GM21423 (cell line): ENCODE measurements around the gene RALGAPA2.

ENCODE experiments used
- ATAC-seq: cut with Tn5 transposase; IDR thresholded peaks from one replicate; pipeline ENCODE4 v1.9.1; 2021; ENCODE audit warnings: mild to moderate bottlenecking, moderate library complexity; ENCODE audit not compliant: unreplicated experiment

Gene RALGAPA2

DNA sequence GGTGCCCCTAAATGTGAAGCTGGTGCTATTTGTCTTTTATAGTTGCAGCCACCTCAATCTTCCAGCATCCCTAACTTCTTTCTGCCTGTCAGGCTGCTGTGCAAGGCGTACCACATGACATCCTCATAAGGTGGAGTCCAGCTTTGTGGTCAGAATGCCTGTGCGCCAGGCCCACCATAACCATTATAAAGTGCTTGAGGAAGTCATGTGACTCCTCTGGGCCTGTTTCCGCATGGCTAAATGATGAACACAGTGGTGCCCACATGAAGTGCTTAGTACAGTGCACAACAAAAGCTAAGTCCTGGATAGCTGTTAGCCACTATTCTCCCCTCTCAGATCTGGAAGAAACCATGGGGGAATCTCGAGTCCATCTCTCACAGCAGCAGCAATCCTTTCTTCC is 268.9 kb downstream of the RALGAPA2 start:
- ATAC-seq = no peak

DNA sequence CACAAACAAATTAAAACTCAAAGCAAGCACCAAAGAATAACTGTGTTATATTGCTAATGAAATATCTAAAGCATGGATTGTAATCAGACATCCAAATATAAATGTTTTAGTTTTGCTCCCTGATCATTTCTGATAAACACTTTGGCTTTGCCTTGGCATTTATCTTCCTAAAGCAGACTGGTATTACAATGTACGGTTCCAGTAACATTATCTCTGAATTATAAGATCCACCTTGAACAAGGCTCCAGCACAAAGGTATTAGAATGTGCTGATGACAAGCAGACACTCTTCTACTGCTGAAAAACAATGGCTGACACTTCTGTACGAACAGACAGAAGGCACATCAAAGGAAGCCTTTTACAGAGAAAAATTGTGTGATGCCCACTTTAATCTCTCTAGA is 270.0 kb downstream of the RALGAPA2 start:
- ATAC-seq = no peak

DNA sequence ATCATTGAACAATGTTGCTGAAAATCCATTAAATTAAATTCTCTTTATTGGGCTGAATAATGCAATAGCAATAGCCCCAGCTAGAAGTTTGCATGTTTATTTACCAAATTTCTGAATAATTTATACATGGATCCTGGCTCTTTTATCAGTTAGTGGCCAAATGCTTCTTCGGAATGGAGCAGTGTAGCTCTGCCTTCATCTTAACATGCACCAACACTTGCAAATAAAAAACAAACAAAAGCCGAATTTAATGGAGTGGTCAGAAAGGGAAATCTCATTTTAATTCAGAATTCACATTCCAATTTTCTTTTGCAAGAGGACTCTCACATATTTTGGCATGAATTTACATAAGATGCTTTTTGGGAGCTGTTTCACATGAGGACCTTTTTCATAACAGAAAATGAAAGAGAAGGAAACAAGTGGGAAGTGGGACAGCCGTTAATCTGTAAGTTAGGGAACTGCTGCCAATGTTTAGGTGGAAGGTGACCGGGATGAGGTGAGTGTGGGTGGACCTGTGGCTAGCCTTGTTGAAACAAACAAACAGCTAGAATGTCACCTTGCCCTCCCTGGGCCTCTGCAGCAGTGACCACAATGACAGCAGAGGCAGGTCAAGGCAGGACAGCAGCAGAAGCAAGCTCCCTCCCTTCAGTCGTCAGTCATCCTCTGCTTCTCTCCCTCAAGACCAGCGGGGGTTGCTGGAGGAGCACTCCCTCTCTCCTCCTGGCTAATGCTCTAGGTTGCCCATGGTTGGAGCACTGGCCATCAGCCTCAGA is 271.4 kb downstream of the RALGAPA2 start:
- no peak for ATAC-seq

DNA sequence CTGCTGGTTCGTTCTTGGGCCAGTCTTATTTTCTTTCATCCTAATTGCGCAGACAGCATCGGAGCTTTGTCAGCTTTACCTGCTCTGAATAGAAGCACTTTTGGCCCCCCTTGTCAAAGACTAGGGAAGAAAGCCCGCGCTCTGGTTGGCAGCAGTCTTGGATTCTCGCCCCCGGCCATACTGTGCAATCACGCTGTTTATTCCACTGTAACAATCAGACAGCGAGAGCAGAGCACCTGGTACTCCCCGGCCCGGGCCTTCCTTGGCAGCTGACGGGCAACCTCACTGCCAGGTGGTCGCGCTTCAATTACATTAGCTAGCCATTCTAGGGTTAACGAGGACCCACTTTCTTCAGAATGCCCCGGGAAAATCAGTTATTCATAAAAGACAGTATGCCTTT is 272.0 kb downstream of the RALGAPA2 start:
- no peak for ATAC-seq

DNA sequence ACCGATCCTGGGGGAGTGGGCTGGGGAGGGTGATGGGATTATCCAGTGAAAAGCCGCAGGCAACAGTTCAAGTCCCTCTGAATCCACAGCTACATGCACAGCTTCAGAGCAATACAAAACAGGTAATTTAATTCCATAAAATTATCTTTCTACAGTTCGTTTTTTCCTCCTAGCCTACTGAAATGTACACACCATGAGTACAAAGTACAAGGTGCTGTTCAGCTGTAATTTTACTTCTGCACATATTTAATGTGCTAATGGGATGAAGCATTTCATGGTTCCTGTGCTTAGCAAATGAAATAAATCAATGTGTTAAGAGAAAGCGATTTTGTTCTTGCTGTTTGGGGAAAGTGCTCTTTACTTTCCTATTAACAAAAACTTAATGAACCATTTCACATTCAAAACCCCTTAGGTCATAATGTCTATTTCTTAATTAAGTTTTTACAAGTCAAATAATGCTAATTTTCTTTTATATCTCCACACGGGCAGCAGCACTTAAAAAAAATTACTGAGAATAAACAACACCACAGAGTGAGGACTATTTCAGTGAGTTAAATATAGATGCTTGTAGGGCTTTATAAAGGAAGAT is 272.7 kb downstream of the RALGAPA2 start:
- no peak for ATAC-seq

DNA sequence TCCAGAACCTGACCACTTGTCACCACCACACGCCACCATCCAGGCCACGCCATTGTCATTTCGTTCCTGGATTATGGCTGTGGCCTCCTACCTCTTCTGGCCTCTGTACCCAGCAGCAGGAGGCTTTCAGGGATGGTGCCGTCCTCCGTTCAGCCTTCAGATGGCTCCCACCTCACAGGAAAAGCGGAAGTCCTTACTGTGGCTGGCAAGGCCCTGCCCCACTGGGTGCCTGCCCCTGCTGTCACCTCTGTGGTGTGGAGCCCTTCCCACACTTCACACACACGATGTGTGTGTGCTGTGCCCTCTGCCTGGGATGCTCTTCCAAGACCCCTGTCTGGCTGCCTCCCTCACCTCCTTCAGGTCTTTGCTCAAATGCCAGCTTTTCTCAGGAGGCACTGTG is 275.1 kb downstream of the RALGAPA2 start:
- ATAC-seq = no peak

DNA sequence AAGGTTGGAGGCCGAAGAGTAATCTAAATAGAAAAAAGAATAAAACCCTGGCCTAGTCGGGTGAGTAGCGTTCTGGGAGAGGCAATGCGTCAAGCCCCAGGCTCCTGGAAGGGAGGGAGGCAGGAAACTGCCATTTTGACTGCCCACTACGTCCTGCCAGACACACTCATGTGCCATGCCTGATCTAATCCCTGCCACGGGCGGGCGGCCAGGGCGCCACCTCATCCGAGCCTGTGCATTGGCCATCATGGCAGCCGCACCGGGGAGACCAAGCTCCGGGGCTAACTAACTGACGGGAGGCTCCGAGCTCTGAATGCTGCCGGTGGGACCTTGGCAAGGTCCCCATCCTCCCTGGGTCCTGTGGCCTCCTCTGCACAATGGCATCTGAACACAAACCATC is 275.8 kb downstream of the RALGAPA2 start:
- no peak for ATAC-seq

DNA sequence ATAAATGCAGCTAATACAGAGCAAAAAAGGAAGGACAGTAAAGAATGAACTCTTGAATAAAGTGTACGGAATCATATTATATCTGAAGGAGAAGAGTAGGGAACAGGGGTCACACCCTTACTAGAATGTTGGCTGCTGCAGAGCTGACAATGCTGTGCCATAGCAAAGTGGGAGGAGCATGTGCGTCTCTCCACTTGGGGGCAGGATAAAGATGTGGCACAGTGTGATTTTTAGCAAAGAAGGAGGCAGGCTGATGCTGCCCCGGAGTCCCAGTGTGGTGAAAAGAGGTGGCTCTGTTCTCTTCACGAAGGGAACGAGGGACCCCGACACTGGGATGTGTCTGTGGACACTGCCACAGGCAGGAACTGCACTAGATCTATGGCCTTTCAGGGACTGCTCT is 277.0 kb downstream of the RALGAPA2 start:
- ATAC-seq = no peak

DNA sequence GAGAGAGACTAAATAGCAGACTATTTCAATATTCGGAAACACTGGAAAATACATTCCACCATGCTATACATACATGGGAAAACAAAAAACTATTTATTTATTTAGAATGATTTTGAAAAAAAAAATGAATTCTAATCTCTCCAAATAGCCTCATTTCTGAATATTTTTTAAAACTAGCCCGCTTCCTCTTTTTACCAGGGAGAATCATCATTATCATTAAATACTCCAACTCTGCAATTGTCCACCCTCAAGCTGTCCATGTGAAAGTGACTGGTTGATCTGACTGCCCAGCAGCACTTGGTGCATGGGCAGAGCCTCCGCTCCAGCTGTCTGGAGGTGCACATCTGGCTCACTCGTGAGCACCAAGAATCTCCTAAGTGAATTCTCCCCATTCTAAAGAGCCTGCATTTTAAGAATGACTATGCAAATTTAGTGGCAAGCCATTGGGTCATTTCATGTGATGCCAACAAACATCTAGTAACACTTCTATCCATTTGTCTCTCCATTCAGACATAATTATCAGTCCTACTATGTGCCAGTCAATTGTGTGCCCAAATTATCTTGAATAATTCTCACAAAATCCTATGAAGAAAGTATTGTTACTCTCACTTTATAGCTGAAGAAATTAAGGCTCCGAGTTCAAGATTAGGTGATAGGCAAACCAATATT is 279.7 kb downstream of the RALGAPA2 start:
- no peak for ATAC-seq

DNA sequence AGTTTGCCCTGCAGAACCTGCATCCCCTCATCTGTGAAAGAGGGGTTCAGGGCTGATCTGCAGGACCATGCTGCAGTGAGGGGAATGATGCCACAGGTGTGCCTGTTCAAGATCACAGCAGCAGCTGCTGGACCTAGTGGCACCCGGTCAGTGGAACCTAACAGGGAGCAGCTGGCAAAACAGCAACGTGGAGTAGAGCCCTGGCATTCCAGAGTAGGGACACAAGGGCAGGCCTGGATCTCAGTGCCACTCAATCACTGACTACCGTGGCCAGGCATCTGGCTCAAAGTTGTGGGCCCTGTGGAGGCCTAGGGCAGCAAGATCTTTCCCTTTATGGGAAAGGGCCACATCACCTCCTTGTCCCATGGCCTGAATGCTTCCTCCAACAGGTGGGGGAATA is 282.4 kb downstream of the RALGAPA2 start:
- ATAC-seq = no peak

DNA sequence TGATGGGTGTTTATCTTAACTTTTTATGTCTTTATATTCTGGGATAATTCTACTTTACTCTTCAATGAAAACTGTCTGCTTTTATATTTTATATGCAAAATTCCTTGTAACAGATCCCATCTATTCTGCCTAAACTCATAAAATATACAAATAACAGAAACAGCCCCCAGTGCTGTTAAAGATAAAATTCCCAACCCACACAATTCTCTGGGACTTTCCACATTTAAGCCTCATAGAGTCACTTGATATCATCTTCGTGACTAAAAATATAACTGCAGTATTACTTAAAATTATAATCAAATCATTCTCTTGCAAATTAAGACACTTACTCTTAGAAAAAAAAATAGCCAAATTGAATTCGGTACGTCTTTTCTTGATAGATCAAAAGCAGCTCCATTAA is 284.4 kb downstream of the RALGAPA2 start:
- no peak for ATAC-seq

DNA sequence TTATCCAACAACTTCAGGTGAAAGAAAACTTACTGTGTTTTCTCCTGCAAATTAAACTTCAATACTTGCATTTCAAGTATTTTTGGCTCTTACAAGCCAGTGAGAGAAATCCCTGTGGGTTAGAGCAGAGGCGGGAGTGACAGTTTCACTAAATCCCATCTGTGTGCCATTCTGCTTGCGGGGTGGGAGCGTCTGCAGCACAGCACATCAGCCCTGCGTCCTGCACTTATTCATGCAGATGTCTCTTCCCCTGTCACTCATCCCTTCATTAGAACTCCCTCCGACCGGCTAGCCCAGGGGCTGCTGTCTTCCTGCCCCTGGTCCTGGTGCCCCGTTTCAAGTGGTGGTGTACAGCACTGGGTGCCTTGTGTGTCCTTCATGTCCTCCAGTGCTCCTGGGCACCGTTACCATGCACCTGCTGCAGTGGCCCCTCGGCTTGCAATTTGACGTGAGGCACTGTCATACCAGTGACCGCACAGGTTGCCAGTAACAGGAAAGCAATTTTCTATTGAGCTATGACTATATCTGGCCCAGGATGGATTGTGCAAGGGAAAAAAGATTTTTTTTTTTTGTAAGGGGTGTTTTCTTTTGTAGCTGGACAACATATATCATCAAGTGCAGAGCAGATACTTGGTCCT is 285.1 kb downstream of the RALGAPA2 start:
- ATAC-seq = no peak

DNA sequence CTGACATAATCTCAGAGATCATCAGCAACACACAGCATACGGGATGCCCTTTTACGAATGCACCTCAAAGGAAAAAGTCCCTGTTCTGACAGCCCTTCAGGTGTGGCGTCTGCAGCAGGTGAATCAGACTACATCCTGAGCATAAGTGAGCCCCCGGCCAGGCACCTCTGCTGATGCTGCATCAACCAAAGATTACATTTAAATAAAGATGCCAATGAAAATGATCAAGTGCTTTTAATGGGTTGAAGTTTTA is 285.9 kb downstream of the RALGAPA2 start:
- ATAC-seq = no peak

DNA sequence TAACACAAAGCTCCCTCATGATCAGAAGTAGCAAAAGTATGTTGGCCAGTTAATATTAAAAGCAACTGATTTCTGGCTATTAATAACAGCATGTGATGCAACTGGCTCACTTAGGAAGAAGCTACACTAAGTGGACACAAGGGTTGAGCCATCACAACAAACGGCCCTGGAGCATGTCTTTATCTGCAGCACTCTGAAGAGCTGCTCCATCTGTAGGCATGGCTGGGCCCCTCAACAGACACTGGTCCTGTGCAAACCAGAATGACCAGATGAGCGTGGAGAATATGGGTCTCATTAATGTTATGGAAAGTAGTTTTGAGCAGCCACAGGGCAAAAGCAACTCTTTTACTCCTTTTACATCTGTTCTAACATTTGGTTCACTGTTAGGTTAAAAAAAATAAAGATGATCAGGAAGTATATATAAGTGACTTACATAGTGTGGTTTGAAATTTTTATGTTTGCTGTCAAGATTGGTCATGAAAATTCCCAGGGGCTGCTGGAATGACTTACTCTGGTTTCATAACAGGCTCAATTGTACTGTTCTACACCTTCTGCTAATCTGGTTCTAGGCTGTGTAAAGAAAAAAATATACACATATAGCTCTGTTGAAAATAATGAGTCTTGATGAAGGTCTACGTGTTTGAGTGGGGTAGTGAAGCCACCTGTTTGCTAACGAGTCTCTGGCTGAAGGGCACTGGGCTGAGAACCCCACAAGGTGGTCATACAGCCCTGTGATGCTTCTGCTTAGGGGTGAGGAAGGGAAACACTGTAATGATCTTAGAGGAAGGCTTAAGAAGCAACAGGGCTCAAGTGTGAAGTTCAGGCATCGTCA is 286.4 kb downstream of the RALGAPA2 start:
- no peak for ATAC-seq

DNA sequence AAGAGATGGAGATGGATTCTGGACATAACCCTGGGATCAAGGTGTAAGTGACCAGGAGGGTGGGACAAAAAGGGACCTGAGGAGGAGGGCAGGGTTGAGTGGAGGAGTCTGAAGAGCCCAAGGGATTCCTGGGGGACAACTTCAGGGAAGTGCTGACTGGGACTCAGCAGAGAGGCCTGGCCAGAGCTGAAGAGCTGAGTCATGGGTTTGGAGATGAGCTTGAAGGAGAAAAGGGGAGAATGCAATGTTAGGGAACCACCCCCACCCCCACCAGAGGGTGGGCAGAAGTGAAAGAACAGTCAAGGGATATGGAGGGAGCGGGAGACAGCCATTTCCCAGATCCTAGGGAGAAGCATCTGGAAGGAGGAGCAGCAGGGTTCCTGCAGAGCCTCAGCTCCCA is 289.3 kb downstream of the RALGAPA2 start:
- no peak for ATAC-seq

DNA sequence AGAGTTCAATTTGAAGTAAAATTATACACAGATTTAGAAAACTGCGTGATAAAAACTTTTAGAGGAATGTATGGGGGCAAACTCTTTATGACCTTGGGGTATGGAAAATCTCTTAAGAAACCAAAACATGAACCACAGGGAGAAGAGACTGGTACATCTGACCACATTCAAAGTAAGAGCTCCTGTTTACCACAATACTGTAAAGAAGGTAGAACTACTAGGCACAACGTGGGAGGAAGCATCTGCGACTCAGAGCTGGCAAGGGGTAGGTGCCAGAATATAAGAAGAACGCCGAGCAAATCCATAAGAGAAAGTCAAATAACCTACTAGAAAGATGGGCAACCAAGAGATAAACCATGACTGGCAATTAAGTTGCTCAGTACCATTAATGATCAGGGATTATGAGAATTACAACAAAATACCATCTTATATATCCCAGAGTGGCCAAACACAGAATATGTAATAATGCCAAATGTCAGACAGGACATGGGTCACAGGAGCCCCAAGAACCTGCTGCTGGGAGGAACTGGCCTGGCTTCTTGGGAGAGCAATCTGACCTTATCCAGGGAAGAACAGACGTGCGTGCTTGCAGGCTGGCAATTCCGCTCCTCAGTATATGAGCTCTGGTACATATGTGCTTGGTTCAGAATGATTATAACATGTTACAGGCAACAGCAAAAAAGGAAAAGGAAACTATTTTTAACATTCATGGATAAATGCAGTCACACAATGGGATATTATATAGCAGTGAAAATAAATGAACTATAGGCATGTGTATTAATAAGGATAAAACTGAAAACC is 294.4 kb downstream of the RALGAPA2 start:
- no peak for ATAC-seq

DNA sequence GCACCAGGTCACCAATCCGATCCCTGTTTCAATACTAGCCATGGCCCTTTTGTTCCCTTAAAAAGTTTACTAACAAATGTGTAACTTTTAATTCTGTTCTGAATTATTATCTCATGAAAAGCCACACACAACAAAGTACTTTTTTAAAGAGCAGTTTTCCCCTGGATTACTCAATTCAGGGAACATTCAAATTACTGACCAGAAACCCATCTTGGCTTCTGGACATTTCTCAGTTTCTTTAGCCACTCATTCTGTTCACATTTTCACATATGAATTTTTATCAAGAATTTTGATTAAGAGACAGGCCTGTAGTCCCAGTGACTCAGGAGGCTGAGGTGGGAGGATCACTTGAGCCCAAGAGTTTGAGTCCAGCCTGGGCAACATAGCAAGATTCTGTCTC is 297.1 kb downstream of the RALGAPA2 start:
- ATAC-seq = no peak

DNA sequence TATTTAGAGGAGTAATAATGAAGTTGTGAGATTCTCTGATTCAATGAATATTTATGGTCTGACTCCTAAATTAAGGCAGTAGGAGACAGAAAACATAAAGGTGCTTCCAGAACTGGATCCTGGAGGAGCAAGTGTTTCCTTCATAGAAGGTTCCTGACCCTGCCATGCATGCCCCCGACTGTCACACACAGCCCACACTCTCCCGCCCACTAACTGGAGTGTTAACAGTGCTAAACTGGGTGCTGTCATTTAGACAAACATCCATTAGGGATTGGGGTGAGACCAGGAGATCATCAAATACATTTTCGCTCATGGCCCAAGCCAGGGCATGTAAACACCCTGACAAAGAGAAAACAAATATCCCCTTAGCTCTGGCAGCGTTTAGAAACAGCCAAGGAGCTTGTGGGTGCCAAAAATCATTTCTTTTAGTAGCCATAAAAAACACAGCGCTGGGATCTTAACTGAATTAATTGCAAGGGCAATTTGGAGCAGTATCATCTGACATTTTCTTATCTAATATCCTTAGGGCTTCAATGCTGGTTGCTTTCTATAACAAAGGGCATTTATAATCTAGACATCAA is 297.7 kb downstream of the RALGAPA2 start:
- no peak for ATAC-seq

DNA sequence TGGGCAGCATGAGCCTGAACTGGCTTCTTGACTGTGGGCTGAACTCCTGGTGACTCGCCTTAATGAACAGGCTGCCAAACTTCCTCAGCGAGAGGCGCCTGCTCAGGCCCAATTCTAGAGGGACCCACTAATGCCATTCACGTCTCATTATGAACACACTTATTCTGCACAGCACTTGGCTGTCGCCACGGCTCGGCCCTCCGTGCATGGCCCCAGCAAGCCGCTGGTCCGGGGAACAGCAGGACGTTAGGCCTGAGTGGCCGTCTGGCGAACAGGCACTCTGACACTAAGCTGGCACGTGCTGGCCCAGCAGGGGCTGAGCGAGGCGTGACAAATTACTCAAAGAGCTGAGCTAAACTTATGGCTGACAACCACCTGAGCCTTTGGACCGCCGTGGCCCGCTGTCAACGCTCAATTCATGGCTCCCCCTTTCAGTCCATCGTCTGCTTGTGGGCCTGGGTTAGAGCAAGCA is 298.6 kb downstream of the RALGAPA2 start:
- ATAC-seq = no peak

DNA sequence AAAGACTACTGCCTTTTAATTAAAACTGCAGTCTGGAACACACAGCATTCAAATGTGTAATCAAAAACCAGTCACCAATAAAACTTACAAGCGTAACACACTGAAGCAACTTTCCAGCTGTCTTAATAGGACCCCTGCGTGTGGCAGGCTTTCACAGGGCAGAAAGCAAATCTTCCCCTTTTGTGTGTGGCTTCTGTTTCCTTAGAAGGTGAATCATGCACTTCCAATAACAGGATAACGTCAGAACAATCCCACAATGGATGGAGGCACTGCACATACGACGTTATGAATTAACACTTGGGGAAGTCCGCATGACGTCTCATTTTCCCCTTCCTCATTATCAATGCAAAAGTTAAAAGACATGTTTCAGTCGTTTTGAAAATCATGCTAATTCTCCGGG is 299.7 kb downstream of the RALGAPA2 start:
- no peak for ATAC-seq
